ENCODE data around the gene CPNE7. TPM values are rescaled to one million over a fixed set of nuclear protein-coding genes. Genes with fewer than 3 reads are reported as not detected.

The CPNE7 gene
- total and polyA plus RNA-seq, 2 of the 13 experiments (the other 11 are each of a cell fraction or from before 2014, with no cell fraction given): 0.59 TPM; not detected in 1

GRCh38 chr16:89615596-89616090 lies 40.1 kb downstream of the CPNE7 start (continued):
- TF ChIP-seq NCOR1 (IDR thresholded peaks at IDR 0.05; ENCODE audit: borderline replicate concordance, low read length): no peak
- no peak for TF ChIP-seq CBFB (CRISPR knock-in tag; IDR thresholded peaks at IDR 0.05)
- no peak for TF ChIP-seq ZNF772 (CRISPR knock-in tag; IDR thresholded peaks at IDR 0.05)
- TF ChIP-seq ZUFSP (CRISPR knock-in tag; IDR thresholded peaks at IDR 0.05; ENCODE audit: borderline replicate concordance): no peak
- no peak for TF ChIP-seq ZBTB34 (CRISPR knock-in tag; IDR thresholded peaks at IDR 0.05)
- TF ChIP-seq ZNF7 (CRISPR knock-in tag; IDR thresholded peaks at IDR 0.05): no peak
- peak; percentile 63; the same call in 1 of the 2 replicates for TF ChIP-seq ZNF766 (CRISPR knock-in tag; IDR thresholded peaks at IDR 0.05; ENCODE audit: borderline replicate concordance)
- no peak for TF ChIP-seq ZNF121 (CRISPR knock-in tag; IDR thresholded peaks at IDR 0.05)
- TF ChIP-seq ZBTB39 (CRISPR knock-in tag; IDR thresholded peaks at IDR 0.05): peak; percentile 78; the same call in 1 of the 2 replicates
- TF ChIP-seq RXRB (CRISPR knock-in tag; IDR thresholded peaks at IDR 0.05; ENCODE audit: borderline replicate concordance): no peak
- TF ChIP-seq ZSCAN21 (CRISPR knock-in tag; IDR thresholded peaks at IDR 0.05; ENCODE audit: borderline replicate concordance): no peak
- TF ChIP-seq MIXL1 (CRISPR knock-in tag; IDR thresholded peaks at IDR 0.05): no peak
- no peak for TF ChIP-seq LRRFIP1 (CRISPR knock-in tag; conservative IDR thresholded peaks at IDR 0.05)
- no peak for TF ChIP-seq ZNF543 (CRISPR knock-in tag; IDR thresholded peaks at IDR 0.05)
- TF ChIP-seq SAFB2 (CRISPR knock-in tag; IDR thresholded peaks at IDR 0.05; ENCODE audit: borderline replicate concordance, low read depth): no peak
- TF ChIP-seq ETV6 (CRISPR knock-in tag; conservative IDR thresholded peaks at IDR 0.05): peak; percentile 91
- no peak for TF ChIP-seq ZFP36L2 (CRISPR knock-in tag; IDR thresholded peaks at IDR 0.05)
- no peak for TF ChIP-seq ZFP62 (CRISPR knock-in tag; IDR thresholded peaks at IDR 0.05)
- no peak for TF ChIP-seq DZIP1 (CRISPR knock-in tag; IDR thresholded peaks at IDR 0.05)
- no peak for TF ChIP-seq ADNP (CRISPR knock-in tag; IDR thresholded peaks at IDR 0.05)

All from HepG2 (cell line).